ENCODE results near the gene CCNG2. TPM values are rescaled to one million over a fixed set of nuclear protein-coding genes. Genes with fewer than 3 reads are reported as not detected.

The CCNG2 gene
- total and polyA plus RNA-seq, 11 donors: 2.4 to 18.7 (median 5.7) TPM

- intact Hi-C loops (cut with DNase I): no loop called here
- Histone ChIP-seq H3K27ac (no peak overlapping the region), H3K9me3 (no peaks in the 10 kb centered on the region), H3K4me3 (no peak overlapping the region), H3K4me1 (peaks cover 0 to 18% (median 5%) of the 10 kb centered on the region in 12 donors), H3K36me3 (no peaks in the 10 kb centered on the region), H3K27me3 (no peaks in the 10 kb centered on the region)
- no peak for ATAC-seq
- DNase-seq: no peak
- TF ChIP-seq POLR2A (IDR thresholded peaks at IDR 0.05) (no peak), CTCF (IDR thresholded peaks at IDR 0.05) (no peak)
- WGBS, 4 donors: 49 to 61% (median 55%) methylated on average over 5 of the region's 5 CpGs
These were observed 4.6 kb upstream of the CCNG2 start for GRCh38 chr4:77152421-77152820.

DNA sequence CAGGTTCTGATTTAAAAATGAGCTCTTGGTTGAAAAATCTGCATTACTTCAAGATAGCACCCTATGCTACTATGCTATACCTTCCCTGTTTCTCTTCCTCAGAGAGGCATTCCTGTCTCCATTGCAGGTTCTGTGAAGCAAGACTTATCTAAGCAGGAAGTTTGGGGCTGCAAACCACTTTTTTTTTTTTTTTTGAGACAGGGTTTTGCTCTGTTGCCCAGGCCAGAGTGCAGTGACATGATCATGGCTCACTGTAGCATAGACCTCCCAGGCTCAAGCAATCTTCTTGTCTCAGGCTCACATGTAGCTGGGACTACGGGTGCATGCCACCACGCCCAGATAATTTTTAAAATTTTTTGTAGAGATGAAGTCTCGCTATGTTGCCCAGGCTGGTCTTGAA lies 4.0 kb upstream of the CCNG2 start:
- TF ChIP-seq CTCF (IDR thresholded peaks at IDR 0.05) (no peak), POLR2A (IDR thresholded peaks at IDR 0.05) (no peak)
- Histone ChIP-seq H3K27ac (no peak overlapping the region), H3K4me3 (no peak overlapping the region), H3K9me3 (no peaks in the 10 kb centered on the region), H3K36me3 (no peaks in the 10 kb centered on the region), H3K4me1 (peaks cover 0 to 18% (median 5%) of the 10 kb centered on the region in 12 donors), H3K27me3 (no peaks in the 10 kb centered on the region)
- DNase-seq (no peak), ATAC-seq (no peak)
- 64 to 81% (median 71%) methylated on average over 3 of the region's 3 CpGs for WGBS, 4 donors
- intact Hi-C loops (cut with DNase I): no loop called here

GRCh38 chr4:77154065-77154464 lies 2.9 kb upstream of the CCNG2 start:
- H3K27me3 ChIP-seq: no peaks in the 10 kb centered on the region
- ATAC-seq (no peak), DNase-seq (no peak)
- TF ChIP-seq CTCF (IDR thresholded peaks at IDR 0.05) (no peak), POLR2A (IDR thresholded peaks at IDR 0.05) (no peak)
- intact Hi-C loops (cut with DNase I): no loop called here
- no peaks in the 10 kb centered on the region for H3K9me3 ChIP-seq
- no peak overlapping the region for H3K27ac ChIP-seq
- peaks cover 0 to 26% (median 5%) of the 10 kb centered on the region in 12 donors for H3K4me1 ChIP-seq
- H3K36me3 ChIP-seq: peaks cover 0 to 6% (median 0%) of the 10 kb centered on the region in 9 donors
- no peak overlapping the region for H3K4me3 ChIP-seq

GRCh38 chr4:77154761-77155499 lies 2.1 kb upstream of the CCNG2 start:
- TF ChIP-seq CTCF (IDR thresholded peaks at IDR 0.05) (no peak), POLR2A (IDR thresholded peaks at IDR 0.05) (no peak)
- Histone ChIP-seq H3K36me3 (peaks cover 0 to 15% (median 3%) of the 10 kb centered on the region in 9 donors), H3K27me3 (no peaks in the 10 kb centered on the region), H3K4me3 (no peak overlapping the region), H3K4me1 (peaks cover 0 to 34% (median 5%) of the 10 kb centered on the region in 12 donors), H3K9me3 (no peaks in the 10 kb centered on the region), H3K27ac (no peak overlapping the region)
- ATAC-seq (no peak), DNase-seq (no peak)
- intact Hi-C loops (cut with DNase I): loop anchor here in 9 of 10 donors (5.0 kb wide), 3 partner anchors 58 to 208 kb away; partner anchors contain the start of genes CCNI (in 5 of the 9) and SEPTIN11 (in 1 of the 9)
- WGBS, 4 donors: 63 to 75% (median 71%) methylated on average over 4 of the region's 4 CpGs
